HG03460 (cell line): Measurements from ENCODE around the gene FILIP1L.

Experiments
- ATAC-seq: cut with Tn5 transposase; IDR thresholded peaks from one replicate; pipeline ENCODE4 v1.9.1; 2021; ENCODE audit not compliant: unreplicated experiment

FILIP1L gene

GRCh38 chr3:99873269-99874102 is 240.8 kb downstream of the FILIP1L start:
- ATAC-seq = no peak

DNA sequence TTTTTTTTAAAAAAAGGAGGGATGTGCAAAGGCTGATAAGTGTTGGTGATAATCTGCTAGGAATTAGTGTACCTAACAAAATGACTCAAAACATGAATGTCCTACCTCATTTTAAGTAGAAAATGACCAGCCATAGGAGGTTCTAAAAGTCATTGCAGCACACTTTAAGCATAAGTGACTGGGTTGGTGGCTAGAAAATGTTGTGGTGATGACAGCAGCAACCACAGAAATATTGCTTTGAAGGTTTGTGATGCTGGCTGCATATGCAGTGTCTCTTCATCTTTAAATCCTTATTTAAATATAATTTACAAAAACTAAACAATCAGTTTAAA is 241.4 kb downstream of the FILIP1L start:
- peak; percentile 55 for ATAC-seq

DNA sequence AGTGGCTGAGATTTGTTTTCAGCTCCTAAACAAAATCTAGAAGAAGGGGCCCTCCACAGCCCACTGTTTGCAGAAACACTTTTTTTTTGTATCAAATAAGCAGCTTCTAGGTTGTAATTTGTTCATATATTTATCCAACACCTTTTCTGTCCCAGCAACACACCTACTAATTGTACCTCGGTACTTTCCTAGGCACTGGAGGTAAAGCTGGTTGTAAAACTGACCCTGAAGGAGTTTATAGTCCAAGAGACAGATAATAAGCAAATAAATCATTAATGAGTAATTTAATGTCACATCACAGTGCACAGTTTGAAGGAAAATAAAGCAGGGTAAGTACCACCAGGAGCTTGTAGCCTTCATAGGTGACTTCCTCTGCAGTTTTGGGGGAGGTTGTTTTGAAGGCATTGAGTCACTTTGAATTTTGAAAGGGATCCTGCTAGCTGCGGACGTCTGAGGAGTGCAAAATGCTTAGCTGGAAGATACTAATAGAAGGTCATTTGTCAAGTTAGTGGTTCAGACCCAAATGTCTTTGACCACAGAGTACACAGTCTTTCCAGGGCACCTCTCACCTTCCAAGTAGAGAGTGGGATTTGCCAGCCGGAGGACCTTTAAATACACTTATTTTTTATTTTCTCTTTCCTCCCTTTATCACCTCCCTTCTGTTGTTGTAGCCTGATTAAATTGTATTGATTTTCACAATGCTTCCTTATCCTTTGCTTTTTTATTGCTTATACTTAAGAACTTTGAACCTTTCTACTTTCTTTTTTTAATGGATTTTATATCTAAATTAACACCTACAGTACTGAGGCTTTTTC is 242.9 kb downstream of the FILIP1L start:
- no peak for ATAC-seq

DNA sequence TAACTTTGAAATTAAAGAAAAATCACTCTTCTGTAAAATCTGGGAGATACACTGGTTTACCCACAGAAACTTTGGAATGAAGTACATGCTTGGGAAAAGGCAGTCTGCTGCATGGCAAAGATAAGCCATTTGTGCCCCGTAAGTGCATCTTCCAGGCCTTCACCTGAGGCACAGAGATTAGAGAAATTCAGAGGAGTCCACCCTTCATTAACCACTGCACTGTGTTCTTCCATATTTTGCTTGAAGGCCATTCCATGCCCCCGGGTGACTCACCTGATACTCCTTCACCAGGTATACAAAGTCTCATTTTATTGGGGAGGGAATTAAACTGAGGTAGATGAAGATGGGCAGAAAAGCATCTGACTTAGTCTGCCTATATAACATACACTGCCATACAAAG is 243.6 kb downstream of the FILIP1L start:
- ATAC-seq = no peak

DNA sequence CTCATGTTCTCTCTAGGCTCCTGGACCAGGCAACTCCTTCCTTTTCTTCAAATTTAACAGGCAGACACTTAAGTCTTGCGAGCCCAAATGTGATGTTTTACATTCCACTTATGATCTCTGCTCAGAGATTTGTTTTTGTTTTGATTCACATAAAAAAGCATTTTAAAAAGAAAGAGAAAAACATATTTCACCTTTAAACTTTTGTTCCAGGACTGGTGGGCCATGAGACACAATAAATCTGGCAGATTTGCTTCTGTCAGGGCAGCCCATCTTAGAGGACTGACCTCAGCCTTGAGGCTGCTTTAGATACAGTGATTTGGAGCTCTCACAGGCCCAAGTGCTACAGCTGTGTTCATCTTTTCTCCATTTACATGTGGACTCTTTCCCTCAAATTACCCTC is 244.7 kb downstream of the FILIP1L start:
- ATAC-seq = no peak

GRCh38 chr3:99868311-99868646 is 246.0 kb downstream of the FILIP1L start:
- ATAC-seq = no peak

DNA sequence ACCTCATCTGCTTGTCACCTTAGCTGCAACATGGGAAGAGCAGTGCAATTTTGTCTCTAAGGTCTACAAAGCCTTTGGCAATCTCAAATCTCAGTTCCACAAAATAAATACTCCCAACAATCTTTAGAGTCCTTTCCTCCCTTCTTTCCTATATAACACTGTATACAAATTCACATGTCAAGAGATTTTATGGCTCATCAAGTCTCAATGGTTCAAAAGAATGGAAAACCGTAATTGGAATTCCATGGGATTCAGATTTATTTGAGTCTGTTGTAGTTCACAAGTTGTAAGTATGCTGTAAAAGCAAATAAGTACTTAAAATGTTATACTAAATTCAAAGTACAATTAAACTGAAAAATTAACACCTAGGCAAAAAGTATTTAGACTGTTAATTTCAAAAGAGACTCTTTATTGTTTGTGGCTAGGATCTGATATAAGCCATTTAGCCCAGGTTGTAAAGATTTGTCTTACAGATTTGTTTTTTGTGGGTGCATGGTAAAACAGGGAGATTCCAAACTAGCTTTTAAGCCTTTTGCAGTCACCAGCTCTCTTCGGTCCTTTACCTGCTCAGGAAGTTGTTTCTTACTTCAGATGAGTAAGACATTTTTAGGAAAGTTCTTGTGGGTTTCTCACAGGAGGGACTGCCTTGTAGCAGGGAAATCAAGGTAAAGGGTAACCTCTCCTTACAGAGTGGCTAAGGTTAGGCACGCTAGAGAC is 246.5 kb downstream of the FILIP1L start:
- ATAC-seq = no peak

- ATAC-seq = no peak
Measured at GRCh38 chr3:99866261-99866761, 248.0 kb downstream of the FILIP1L start.

DNA sequence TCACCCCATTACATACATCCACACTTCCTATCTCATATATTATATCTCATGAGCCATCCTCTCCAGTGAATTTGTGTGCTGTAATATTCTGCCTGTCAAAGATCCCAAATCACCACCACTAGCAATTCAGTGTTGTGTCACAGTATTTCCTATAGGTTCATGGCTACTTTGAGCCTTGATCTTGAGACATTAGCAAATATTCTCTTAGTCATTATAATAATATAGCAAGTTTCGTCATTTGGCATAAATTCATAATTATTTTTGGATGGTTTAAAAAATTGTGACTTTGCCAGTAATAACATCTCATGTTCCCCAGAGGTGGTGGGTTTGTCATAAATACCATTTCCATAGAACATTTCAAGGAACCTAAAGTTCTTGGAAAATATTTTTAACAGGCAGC is 249.0 kb downstream of the FILIP1L start:
- no peak for ATAC-seq

- ATAC-seq = no peak
Measured at GRCh38 chr3:99864289-99864688, 250.0 kb downstream of the FILIP1L start.

GRCh38 chr3:99863588-99863987 is 250.7 kb downstream of the FILIP1L start:
- no peak for ATAC-seq

- no peak for ATAC-seq
Measured at GRCh38 chr3:99863002-99863401, 251.3 kb downstream of the FILIP1L start.

DNA sequence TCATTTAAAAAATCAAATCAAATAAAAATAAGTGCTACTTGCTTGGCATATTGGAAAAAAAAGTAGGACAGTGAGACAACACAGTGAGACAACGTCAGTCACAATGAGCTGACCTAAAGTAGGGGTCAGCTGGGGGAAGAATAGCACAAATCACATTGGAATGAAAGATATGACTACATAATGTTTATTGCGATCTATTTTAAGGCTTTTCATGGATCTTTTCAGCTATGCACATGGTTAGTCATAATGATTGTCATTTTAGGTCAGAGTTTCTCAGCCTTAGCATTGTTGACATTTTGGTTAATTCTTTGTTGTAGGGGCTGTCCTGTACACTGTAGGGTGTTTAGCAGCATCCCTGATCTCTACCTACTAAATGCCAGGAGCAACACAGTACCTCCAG is 252.1 kb downstream of the FILIP1L start:
- no peak for ATAC-seq

DNA sequence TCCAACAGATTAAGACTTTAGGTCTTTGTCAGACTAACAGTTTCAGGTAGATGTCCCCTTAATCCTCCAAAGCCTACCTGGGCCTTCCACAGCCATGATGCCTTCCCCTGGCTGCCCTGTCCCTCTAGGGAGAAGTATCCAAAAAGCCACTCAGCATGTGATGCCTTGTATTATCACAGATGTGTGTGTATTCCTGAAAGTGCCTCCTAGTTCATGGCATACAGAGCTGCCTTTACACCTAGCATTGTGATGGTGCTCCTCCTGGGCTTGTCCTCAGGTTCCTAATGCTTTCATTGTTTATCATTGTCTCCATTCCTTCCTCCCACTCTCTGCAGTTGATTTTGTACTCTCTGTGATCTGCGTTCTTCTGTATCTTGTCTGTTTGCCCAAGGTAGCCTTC is 253.1 kb downstream of the FILIP1L start:
- ATAC-seq = no peak

DNA sequence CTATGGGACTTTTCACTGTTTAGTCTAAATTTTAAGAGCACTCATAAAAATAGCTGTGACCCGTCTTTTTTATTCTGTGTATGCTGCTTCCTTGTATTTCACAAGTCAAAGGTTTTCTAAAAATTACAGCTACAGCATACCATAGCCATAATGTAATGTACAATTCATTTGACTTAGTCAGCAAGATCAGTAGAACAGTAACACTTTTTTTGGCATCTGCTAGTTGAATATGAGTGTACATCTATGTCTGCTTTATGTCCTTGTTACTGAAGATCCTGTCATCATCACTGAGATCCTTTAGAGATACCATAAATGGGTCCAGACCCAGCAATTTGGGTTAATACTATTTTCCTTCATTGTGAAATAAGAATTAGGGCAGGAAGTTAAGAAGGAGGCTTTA is 254.5 kb downstream of the FILIP1L start:
- no peak for ATAC-seq

DNA sequence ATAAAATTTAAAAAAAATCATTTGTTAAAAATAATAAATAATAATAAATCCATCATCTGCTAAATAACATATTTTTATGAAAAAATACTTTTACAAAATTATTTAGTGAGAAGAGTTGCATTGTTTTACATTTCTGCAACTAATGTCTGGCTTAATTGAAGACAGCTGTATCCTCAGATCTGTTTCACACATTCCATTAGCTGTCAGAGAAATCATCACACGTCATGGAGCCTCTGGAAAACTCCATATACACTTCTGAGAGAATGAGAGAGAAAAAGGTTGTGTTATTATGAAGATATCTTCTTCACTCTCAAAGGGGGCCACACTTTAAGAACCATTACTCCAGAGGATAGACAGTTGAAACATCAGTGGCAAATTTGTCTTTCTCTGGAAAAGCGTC is 255.8 kb downstream of the FILIP1L start:
- no peak for ATAC-seq

DNA sequence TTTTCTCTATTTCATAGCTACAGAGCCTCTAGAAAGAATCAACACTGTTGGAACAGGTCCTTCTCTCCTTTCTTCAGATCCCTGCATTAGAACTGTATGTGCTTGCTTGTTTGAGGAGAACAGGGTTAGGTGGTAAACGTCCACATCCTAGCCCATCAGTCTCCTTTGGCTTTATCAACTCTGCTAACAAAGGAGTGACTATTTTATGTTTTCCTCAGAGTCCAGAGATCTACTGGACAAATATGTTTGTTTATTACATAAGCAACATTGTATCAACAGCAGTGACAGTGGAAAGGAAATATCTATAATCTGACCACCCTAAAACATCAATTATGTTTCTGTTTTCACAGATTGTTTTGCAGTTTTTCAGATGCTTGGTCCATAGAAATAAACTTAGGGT is 257.0 kb downstream of the FILIP1L start:
- ATAC-seq = no peak

- no peak for ATAC-seq
Measured at GRCh38 chr3:99856437-99857220, 257.7 kb downstream of the FILIP1L start.

GRCh38 chr3:99855900-99856299 is 258.4 kb downstream of the FILIP1L start:
- ATAC-seq = no peak

DNA sequence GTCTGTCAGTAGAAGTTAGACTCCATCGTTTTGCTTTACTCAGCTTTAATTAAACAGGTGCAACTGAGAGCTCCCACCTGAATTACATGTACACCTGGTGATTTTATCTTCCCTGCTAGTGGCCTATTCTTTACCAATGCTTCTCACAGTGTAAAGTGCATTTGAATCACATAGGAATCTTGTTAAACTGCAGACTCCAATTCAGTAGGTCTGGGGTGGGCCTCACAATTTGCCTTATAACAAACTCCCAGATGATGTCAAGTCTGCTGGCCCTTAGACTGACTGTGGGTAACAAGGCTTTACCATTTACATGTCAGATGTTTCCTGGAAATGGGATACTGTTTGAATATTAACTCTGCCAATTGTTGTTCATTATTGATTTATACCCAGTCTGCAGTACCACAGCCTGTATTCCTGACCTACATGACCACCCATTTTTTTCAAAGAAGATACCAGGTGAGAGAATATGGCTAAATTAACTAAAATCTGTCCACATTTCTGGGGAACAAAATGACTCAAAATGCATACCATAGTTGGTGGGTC is 259.5 kb downstream of the FILIP1L start:
- ATAC-seq = no peak

DNA sequence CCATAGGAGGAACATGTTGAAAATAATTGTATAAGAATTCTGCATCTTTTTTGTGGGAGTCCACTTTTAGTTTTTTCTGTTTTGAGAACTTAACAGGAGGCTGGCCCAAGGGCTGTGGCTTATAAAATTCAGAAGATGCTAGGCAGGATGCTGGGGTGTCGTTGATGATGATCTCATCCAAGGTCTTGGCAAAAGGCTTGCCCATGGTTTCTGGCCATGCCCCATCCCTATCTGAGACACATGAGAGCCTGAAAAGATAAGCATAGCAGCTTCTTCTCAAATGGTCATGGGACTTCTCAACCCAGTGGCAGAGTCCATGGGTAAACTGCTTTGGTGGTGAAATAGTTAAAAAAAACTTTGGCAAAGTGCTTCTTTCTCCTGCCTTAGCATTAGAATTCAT is 261.4 kb downstream of the FILIP1L start:
- ATAC-seq = no peak
